Cardiac muscle cell (in vitro differentiated cells and primary cell): Measurements from ENCODE around the gene CYP2U1. TPM values are rescaled to one million over a fixed set of nuclear protein-coding genes. Genes with fewer than 3 reads are reported as not detected.
"Not testable (repeated sequence)": the region's sequence is repeated elsewhere in the genome, so short reads cannot be mapped to it uniquely, and the experiment has no call there.

Experiments
- DNase-seq, 2 donors: peaks; one replicate each; pipeline versions ENCODE4 v3.0.0 to v3.0.0-alpha.2; 2010 to 2017; ENCODE audit warnings: low read depth in 1 of 2, low spot score in 1 of 2
- H3K27ac ChIP-seq: fragments of 200-600 bp; sonication (generic); 2 replicates; pipeline ENCODE4 v1.5.1; 2016
- H3K27me3 ChIP-seq: fragments of 200-600 bp; sonication (generic); 2 replicates; pipeline ENCODE4 v1.6.0; 2016; ENCODE audit warnings: control low read depth
- H3K36me3 ChIP-seq: fragments of 200-600 bp; sonication (generic); 2 replicates; pipeline ENCODE4 v1.5.1; 2016; ENCODE audit warnings: control low read depth
- H3K4me1 ChIP-seq: fragments of 200-600 bp; sonication (generic); 2 replicates; pipeline ENCODE4 v1.8.1; 2017; ENCODE audit warnings: low read depth, mild to moderate bottlenecking, mixed run types
- H3K4me3 ChIP-seq: fragments of 200-600 bp; sonication (generic); 2 replicates; pipeline ENCODE4 v1.5.1; 2016; ENCODE audit warnings: mild to moderate bottlenecking
- H3K9me3 ChIP-seq: fragments of 200-600 bp; sonication (generic); 2 replicates; pipeline ENCODE4 v1.5.1; 2017; ENCODE audit warnings: low read depth, mild to moderate bottlenecking, control low read depth
- CTCF ChIP-seq: IDR thresholded peaks from 2 replicates; pipeline ENCODE4 v1.5.1; 2012; ENCODE audit warnings: low read depth, mild to moderate bottlenecking, low read length
- polyA plus RNA-seq: library from polyadenylated mRNA; unstranded; fragments of >200 nt; fragmentation: Nextera tagmentation; extraction: Ambion mirVana; gene quantifications from 2 replicates; pipeline ENCODE4 v1.2.1, GENCODE V29; 2016
- total RNA-seq: library from RNA; depleted of rRNA; stranded (reverse); fragments of >200 nt; gene quantifications from 2 replicates; pipeline ENCODE4 v1.2.3, GENCODE V29; 2016

CYP2U1 gene
- total and polyA plus RNA-seq, 2 experiments from 2014 or later: 2.7 to 4.7 TPM

DNA sequence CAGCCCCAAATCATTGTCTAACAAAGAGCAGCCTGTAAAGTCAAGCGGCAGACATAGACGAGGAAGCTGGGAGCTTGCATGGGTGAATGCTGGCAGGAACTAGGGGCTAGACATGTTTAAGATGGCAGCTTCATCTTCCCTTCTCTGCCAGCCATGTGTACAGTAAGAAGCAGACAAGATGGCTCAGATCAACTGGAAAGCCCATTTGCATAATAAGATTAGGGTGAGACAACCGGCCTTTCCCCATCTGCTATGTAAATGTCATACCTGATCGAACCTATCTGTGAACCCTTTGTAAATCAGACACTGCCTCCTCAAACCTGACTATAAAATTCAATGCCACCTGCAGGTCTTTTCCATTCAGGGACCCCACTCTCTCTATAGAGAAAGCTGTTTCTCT is 35.6 kb downstream of the CYP2U1 start:
- no peaks in the 10 kb centered on the region for H3K4me1 ChIP-seq
- no peak for TF ChIP-seq CTCF
- no peaks in the 10 kb centered on the region for H3K9me3 ChIP-seq
- H3K27me3 ChIP-seq: no peaks in the 10 kb centered on the region
- DNase-seq: no peak
- no peak overlapping the region for H3K27ac ChIP-seq
- no peaks in the 10 kb centered on the region for H3K36me3 ChIP-seq
- no peak overlapping the region for H3K4me3 ChIP-seq

- H3K4me1 ChIP-seq, H3K27ac ChIP-seq, H3K4me3 ChIP-seq, H3K36me3 ChIP-seq, H3K9me3 ChIP-seq, DNase-seq, H3K27me3 ChIP-seq: not testable (repeated sequence)
Measured at GRCh38 chr4:107967519-107967918, 36.2 kb downstream of the CYP2U1 start.

- not testable (repeated sequence) for H3K4me1 ChIP-seq, H3K27ac ChIP-seq, H3K9me3 ChIP-seq, DNase-seq, H3K4me3 ChIP-seq, H3K27me3 ChIP-seq, H3K36me3 ChIP-seq
Measured at GRCh38 chr4:107967921-107968320, 36.6 kb downstream of the CYP2U1 start.

DNA sequence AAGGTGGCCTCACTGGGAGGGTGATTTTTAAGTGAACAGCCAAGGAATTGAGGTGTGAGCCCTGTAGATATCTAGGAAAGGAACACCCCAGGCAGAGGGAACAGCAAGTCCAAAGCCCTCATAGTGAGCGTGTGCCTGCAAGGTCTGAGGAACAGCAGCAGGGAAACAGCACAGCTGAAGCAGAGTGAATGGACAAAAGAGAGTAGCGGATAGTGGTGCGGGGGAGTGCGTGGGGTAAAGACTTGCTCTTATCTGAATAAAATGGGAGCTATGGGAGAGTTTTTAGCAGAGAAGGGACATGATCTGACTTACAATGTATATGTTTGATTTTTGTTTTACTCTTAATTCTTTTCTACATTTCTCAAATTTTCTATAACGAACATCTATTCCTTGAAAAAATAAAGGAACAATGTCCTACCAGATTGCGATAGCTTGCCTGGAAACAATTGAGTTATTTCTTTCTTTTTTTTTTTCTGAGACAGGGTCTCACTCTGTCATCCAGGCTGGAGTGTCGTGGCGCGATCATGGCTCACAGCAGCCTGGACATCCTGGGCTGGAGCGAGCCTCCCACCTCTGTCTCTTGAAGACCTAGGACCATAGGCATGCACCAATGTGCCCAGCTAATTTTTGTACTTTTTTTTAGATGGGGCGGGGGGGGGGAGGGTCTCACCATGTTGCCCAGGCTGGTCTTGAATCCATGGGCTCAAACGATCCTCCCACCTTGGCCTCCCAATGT is 38.9 kb downstream of the CYP2U1 start:
- H3K4me1 ChIP-seq: no peaks in the 10 kb centered on the region
- no peaks in the 10 kb centered on the region for H3K9me3 ChIP-seq
- no peak overlapping the region for H3K4me3 ChIP-seq
- H3K36me3 ChIP-seq: no peaks in the 10 kb centered on the region
- H3K27me3 ChIP-seq: no peaks in the 10 kb centered on the region
- peak in 1 of 2 donors; percentile 37 for DNase-seq
- no peak overlapping the region for H3K27ac ChIP-seq
- TF ChIP-seq CTCF: no peak

DNA sequence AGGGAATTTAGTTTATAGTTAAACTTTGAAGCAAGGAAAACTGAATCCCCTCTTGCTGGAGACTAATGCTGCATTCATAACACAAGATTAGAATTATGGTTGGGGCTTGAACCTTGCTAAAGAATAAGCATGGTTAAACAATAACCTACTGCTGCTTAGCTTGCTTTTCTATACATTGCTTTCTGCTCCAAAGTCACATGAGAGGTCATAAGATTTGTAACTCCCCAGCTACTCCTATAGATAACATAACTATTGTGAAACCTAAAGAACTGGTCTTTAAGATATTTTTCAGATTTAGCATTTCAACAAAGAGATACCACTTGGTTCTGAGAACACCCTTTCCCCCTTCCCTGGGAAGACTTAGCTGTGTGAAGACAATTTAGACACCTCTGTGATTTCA is 41.3 kb downstream of the CYP2U1 start:
- Histone ChIP-seq H3K9me3 (no peaks in the 10 kb centered on the region), H3K36me3 (no peaks in the 10 kb centered on the region), H3K27me3 (no peaks in the 10 kb centered on the region), H3K4me1 (no peaks in the 10 kb centered on the region), H3K27ac (no peak overlapping the region), H3K4me3 (no peak overlapping the region)
- no peak for DNase-seq
- TF ChIP-seq CTCF: no peak

DNA sequence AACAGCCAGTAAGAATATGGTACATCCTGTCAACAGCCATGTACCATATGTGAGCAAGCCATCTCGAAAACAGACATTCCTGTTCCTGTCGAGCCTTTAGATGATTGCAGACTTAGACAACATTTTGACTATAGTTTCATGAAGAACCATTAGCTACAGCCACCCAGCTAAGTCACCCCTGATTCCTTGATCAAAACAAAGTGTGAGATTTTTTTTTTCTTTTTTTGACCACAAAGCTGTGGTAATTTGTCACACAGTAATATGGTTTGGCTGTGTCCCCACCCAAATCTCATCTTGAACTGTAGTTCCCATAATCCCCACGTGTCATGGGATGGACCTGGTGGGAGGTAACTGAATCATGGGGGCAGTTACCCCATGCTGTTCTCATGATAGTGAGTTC is 43.2 kb downstream of the CYP2U1 start:
- DNase-seq: no peak
- H3K9me3 ChIP-seq: no peaks in the 10 kb centered on the region
- no peak overlapping the region for H3K4me3 ChIP-seq
- no peaks in the 10 kb centered on the region for H3K27me3 ChIP-seq
- TF ChIP-seq CTCF: no peak
- H3K36me3 ChIP-seq: no peaks in the 10 kb centered on the region
- no peaks in the 10 kb centered on the region for H3K4me1 ChIP-seq
- no peak overlapping the region for H3K27ac ChIP-seq
